ENCODE results near the gene DMRT3.
"Not testable (repeated sequence)": the region's sequence is repeated elsewhere in the genome, so short reads cannot be mapped to it uniquely, and the experiment has no call there.

DMRT3 gene

DNA sequence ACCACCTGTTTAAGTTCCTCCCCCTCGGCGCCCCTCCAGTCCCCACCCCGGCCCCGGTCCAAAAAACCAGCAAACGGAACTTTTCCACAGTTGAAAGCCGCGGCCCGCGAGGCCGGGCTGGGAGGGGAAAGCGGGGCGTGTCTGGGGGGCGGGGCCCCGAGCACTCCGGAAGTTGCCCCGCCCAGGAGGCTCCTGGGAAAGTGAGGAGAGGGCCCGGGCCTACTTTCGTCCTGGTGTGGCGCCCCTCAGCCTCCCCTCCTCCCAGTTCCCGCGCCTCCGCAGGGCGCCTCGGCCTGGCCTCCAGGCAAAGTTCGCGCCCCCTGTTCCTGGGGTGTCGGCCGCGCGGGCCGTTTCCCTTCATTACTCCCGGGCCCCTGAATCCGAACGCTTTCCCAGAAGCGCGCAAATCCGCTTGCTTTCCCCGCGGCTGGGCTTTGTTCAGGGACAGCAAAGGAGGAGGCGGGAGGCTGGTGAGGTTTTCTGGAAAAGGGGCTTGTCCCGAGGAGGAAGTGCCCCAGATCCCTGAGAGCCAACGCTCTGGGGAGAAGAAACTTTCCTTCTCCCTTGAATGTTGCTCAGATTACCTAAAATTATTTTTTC, 4.5 kb upstream of the DMRT3 start:
- no peak for FAIRE-seq

DNA sequence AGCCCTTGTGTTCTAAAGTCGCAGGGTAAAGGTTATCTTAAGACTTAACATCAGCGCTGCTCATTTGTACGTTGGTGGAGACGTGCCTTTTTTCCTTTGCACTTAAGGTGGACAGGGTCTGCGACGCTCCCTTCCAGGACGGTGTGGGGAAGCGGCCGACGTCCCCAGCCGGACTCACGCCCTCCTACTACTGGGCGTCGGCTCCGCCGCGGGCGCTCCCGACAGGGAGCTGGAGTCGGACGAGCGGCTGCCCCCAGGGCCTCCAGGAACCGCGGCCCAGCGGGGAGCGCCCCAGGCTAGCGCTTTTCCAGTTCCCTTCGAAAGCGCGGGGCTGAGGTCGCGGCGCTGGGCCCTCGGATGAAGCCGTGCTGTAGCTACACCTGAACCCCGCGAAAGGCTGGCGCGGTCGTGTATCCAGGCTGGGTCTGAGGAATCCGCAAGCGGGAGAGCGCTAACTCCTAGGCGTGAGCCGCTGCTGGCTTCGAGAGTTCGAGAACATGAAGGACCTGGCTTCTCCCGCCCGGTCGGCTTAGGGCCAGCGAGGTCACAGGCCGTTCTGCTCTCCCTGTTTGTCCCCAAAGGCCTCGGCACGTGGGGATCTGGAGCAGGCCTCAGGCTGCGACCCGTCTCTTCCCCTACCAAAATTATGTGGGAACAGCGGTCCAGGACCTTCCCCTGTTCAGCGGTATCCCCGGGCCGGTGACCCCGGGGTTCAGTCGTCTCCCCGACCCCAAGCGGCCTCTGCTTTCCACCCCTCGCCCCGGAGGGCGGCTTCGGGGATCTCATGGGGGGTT, 3.8 kb upstream of the DMRT3 start:
- no peak for FAIRE-seq

DNA sequence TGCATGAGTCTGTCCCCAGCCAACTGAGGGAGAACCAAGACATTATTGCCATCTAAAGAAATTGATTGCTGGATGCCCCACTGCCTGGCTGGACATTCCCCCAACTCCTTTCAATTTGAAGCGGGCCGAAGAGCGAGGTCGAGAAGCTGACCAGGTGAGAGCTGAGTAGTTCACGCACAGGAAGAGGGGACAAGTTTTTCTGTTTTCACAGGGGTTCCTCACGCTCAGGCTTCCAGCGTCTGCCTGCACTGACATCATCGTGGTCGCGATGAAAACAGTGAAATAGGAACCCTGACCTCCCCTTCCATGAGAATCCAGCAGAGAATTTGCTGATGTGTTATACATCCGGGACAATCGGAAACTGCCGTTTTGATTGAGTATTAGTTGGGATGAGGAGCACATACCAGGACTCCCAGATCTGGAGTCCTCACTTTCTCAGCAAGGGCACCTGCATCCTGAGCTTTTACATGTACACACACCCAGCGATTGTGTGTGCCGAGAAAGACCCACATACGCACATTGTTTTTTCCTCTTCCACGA, 3.1 kb upstream of the DMRT3 start:
- no peak for FAIRE-seq

DNA sequence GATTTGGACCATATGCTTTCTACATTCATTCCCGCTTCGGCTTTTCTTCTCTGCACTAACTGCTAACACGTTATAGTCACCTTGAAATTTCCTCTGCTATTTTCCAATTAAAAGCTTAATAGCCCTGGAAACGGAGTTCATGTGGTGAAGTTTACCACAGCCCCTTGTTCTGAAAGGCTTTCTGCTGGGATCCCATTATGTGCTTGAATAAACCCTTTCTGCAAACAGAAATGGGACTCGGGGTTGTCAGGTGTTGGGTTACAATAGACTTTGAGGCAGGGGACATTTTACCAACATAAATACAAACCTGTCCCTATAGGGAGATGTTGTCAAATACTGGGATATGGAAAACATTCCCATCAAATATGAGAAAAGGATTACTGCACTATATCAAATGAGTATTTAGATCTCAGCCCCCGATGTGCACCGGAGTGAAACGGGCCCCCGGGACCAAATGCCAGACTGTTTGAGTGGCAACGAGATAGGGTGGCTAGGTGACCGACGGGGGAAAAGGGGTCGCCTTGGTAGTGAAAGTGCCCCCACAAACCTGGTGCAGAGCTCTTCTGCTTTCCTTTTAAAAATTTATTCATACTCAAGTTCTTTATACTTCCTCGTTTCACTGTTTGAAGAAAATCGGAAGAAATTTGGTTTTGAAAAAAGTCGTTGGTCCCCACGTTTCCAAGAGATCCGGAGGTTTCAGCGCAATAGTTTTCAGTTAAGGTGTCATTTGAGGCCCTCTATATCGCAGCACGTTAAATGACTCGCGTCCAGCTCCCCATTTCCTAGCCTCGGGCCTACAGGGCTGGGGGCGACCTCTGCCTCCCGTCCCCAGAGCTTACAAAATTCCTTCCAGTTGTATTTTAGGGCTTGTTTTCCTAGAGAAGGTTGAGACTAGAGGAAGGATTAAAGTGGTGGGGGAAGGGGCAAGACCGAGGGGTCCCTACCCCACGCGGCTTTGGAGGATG, 2.1 kb upstream of the DMRT3 start:
- FAIRE-seq: no peak

DNA sequence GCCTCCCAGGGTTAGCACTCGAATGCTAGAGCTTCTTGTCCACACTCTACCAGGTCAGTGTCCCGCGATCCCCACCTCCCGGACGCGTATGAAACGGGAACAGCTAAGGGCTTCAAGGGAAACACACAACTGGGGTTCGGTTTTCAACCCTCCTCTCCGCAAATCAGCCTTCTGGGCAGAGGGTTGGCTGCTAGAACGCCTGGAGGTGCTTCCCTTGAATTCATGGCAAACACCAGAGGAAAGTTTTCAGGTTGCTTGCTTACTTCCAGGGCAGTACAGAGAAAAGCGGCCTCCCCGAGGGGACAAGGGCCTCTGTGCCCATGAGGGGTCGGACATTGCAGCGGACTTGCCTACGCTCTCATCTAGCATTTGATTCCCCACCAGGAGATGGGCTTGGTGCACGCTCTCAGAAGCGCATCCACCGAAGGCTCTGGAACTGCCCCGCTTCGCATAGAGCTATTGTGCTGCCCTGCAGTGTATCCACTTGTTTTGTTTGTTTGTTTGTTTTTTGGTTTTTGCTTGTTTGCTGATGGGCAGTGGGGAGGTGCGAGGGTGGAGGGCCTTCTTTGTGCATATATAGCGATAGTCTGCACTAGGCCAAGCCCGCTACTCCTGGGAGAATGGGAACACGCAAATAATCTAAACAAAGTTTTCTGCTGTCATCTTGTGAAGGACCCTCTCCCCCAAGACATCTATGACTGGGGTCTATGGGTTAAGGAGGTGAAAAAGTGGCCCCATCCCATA, 1.3 kb upstream of the DMRT3 start:
- no peak for FAIRE-seq

DNA sequence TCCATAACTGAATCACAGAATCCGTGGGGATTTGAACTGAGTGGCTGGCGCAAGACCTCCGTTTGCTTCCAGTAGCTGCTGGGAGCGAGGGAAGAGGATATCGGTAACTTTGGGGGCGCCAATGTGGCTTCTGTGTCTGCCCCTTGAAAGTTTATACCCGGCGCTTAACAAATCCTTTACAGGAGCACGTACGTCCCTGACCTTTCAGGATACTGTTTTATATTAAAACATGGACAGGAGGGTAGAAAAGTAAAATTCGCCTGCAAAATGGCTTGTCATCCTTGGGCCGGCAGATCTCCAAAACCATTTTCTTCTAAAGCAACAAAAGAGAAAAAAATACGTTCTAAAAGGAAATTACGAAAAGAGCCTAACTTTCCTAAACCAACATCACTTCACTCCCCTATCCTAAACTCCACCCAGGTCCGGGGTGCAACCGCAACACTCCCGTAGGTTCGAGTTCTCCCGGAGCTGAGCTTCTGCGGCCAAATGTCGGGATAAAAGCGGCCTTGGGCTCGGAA, 656 bp upstream of the DMRT3 start:
- no peak for FAIRE-seq

DNA sequence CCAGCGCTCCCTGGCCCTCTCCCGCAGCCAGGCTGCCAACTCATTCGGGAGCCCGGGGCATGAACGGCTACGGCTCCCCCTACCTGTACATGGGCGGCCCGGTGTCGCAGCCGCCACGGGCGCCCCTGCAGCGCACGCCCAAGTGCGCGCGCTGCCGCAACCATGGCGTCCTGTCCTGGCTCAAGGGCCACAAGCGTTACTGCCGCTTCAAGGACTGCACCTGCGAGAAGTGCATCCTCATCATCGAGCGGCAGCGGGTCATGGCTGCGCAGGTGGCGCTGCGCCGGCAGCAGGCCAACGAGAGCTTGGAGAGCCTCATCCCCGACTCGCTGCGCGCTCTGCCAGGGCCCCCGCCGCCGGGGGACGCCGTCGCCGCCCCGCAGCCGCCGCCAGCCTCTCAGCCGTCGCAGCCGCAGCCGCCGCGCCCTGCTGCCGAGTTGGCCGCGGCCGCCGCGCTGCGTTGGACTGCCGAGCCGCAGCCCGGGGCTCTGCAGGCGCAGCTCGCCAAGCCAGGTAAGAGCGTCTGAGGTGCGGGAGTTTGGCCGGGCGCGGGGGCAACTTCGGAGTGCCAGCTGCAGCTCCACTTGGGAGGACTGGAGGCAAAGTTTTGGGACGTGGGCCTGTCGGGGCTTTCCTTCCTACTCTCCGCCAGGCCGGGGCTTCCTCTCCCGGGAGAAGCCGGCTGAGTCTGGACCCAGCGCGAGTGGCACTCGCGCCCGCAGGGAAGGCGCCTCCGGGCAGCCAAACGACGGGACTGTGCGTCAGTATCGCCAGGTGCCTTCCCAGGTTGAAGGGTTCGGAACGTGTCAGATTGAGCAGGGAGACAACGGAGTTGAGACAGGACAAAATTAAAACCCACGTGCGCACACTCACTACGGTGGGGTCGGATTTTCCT, 735 bp downstream of the DMRT3 start:
- FAIRE-seq: no peak

DNA sequence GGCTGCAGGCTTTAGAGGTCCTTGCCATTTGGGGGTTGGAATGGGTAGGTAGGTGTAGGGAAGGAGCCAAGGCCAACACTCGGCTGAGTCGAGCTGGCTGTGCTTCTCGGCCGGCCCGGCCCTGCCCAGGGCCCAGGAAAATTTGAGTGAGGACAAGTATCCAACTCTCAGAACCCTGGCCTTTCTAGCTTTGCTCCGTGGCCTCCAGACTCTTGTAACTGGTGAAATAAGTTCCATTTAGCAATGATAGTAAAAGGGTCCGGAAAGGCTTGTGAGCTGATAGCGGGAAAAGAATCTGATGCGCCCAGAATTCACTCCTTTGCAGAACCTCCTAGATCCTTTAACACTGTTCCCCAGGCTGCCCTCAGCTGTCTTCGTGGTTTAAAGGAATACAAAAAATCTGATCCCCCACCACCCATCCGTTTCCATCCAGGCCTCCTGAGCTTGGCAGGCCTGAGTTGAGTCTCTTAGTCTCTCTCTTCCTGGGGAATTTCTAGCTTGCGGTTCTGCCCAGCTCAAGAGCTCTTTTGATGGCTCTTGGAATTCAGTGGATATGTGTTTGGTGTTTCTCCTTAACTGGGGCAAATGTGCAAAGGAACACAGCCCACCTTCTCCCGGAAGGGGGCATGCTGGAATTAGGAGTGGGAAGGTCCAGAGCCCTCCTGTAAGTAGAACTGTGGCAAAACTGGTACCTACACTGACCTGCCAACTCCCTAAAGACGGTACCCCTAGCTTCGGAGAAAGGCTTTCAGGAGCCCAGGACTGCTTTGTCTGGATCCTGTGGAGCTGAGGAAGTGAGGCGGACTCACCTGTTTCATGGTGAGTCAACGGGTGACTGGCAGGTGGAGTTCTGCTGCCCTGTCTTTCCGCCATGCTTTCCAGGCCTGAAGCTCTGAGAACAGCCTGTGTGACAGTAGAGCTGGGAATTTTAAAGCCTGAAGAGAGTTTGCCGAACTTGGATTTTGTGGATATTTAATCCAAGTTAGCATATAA, 1.7 kb downstream of the DMRT3 start:
- no peak for FAIRE-seq

DNA sequence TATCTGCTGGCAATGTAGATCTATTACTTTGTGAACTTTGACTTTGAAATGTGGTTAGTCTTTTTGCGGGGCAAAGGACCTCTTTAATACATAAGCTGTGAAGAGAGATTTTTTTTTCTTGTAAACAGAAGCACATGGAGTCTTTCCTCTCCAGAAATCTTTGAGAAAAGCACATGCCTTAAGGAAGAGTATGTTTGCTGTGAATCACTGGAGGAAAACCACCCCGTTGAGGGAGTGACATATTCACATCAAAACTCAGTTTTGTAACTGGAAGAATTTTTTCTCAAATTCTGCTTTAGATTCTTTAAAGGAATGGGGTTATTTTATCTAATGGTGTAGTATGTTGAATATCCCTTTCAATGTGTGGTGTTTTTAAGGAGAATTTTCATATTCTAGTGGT, 3.5 kb downstream of the DMRT3 start:
- no peak for FAIRE-seq

DNA sequence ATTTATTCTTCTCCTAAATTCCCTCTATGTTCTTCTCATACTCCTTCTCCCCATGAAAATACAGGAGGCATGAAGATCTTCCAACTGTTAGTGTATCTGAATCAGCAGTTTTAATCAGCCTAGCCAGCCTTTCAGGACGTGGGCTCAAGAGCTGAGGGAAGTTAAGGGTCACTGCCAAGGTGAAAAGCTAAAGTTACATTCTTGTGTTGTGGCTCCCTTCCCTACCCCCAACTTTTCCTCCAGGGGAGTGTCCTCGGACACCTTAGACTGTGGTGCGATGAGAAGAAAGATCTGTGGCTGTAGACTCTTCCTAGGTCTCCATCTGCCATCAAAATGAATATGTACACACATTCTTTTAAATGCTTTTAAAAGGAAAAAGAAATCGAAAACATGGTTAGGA, 4.2 kb downstream of the DMRT3 start:
- no peak for FAIRE-seq

DNA sequence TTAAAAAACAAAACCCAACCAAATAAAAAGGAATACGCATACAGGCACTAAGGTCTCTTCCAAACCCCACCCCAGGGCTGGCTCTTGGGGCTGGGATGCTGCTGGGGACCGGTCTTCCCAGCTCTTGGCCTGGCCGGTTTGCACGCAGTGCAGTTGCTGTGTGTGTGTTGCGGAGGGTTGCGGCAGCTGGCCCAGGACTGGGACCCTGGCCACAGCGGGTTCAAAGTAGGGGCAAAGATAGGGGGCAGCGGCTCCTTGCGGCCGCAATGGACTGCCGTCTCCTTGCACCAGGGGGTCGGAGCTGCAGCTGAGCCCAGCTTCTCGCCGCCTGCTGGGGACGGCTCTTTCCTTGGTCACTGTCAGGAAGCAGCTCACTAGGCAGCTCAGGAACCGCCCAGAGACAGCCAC, 5.0 kb downstream of the DMRT3 start:
- no peak for FAIRE-seq

DNA sequence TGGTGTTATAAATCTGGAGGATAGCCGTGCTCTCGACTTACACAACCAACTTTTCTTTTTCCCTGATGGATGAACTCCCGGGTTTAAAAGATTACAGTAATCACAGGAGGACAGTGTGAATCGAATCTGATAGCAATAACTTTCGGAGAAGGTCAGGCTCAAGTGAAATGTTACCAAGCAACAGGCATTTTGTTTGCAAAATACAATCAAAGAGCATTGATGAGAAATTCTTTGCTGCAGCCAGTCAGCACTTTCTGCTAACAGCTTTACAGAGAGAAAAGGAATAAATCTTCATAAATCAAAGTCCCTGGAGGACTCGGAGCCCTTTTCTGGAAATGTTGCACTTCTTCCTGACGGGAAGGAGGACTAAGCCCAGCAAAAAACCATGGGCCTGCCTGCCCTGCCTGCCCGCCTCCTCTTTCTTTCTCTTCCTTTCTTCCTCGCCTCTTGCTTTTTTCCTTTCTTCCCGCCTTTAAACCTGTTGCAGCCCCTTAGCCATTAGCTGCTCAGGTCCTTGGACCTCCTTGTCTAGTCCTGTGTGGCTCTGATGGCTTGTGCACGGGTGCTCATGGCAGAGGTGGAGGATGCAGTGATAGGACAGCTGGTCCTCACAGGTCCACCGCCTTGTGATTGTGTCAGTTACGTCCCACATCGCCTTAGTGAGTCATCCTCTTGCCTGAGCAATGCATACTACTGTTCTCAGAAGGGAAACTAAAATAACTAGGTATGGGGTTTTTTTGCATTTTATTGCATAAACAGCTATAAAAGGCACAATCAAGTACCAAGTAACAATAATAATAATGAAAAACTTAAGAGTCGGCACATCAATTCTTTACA, 6.2 kb downstream of the DMRT3 start:
- FAIRE-seq: no peak

DNA sequence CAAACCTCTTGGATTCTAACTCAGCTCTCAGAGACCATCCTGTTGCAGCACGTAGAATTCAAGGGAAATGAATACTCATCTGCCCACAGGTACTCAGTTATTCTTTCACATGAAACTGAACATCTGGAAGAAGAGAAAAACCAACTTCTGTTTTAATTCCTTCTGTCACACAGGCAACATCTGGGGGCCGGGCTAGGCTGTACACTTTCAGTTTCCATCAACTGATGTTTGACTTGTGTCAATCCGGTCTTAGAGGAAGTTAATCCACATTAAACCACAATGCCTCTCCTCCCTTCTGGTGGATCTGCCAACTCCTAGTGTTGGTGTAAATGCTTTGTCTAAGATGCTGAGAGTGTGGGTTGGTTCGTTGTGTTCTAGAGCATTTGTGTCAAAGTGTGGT, 17.6 kb downstream of the DMRT3 start:
- no peak for FAIRE-seq

DNA sequence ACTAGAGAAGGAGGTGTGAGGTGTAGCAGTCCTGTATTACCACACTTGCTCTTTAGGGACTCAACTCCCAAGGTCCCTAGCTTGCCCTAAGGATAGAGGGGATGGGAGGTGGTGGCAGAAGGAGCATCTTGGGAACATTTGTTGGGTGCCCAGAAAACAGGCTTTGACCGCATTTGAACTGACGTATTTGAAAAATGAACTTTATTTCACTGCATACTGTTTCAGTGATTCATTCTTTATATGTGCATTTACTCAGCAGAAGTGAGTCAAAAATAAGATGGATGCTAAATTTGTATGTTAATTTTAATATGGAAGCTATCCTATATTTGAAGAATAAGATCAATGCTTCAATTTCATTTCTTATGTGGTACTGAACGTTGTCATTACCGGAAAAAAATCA, 18.7 kb downstream of the DMRT3 start:
- no peak for FAIRE-seq

DNA sequence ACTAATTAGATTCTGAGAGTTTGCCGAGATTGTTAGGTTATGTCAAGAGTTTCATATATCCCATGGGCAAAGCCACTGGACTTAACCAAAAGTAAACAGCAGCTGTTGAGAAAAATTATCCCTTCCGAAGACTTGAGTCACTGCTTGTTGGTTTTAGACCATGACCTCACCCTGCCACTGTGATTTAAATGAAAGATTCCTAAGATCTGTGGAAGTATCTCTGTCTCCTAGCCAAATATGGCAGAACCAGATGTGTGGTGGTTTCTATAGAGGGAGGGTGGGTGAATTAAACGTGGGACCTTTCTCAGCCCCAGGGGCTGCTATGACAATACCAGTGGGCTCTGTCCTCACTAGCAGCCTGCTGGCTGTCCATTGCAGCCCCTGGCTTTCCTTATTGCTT, 19.3 kb downstream of the DMRT3 start:
- FAIRE-seq: no peak

DNA sequence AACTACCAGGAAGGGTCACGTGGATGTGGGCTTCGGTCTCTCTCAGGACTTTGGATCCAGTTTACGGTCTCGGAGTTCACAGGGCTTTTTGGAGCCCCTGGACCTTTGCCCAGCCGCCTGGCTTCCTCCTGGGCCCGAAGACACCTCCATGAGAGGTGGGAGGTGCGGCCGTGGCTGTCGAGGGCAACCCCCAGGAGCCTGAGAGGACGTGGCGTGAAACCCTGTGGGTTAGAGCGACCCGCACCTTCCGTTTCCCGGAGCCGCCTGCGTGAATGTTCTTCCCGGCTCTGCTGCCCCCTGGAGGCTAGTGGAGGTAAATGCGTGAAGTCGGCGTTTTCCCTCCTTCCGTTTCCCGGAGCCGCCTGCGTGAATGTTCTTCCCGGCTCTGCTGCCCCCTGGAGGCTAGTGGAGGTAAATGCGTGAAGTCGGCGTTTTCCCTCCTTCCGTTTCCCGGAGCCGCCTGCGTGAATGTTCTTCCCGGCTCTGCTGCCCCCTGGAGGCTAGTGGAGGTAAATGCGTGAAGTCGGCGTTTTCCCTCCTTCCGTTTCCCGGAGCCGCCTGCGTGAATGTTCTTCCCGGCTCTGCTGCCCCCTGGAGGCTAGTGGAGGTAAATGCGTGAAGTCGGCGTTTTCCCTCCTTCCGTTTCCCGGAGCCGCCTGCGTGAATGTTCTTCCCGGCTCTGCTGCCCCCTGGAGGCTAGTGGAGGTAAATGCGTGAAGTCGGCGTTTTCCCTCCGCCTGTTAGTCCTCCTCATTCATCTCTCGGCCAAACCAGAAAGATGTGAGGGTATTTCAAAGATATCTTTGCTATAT, 22.1 kb downstream of the DMRT3 start:
- FAIRE-seq: not testable (repeated sequence)

DNA sequence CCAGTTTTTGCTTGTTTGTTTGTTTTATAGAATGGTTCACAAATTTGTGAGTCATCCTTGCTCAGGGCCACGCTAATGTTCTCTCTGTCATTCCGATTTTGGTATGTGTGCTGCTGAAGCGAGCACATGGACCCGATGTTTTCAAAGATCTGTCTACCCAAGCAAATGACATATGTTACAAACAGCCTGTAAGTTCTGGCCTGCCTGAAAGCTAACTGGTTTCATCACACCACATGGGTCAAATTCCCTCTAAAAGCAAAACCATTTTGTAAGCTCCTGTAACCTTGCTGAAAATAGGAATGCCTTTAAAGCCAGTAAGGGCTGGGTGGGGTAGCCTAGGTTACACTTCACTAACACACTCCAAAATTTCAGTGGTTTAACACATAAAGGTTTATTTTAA, 25.4 kb downstream of the DMRT3 start:
- FAIRE-seq: no peak

DNA sequence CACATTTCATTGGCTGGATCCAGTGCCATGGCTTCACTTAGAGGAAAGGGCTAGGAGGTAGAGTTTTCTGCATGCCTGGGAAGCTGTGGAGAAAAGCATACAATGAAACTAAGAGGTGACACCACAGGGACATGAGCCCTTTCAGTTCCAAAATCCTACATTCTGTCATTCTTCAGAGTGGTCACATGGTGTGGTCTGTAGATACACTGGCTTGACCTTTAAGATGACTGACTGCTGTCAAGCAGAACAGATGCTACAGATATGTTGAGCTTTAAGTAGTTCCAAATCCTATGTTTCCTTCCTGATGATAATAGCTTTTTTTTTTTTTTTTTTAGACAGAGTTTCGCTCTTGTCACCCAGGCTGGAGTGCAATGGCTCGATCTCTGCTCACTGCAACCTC, 26.2 kb downstream of the DMRT3 start:
- FAIRE-seq: no peak

All from G401.6 (cell line).